HFFc6 (cell line): Measurements from ENCODE around the gene PSMD3. TPM values are rescaled to one million over a fixed set of nuclear protein-coding genes. Genes with fewer than 3 reads are reported as not detected.

ENCODE experiments used
- DNase-seq: peaks from one replicate; pipeline ENCODE4 v3.0.0-alpha.2; 2018
- H3K27ac Mint-ChIP-seq: 2 replicates; pipeline ENCODE4 v1.8.0; 2020; ENCODE audit warnings: mild to moderate bottlenecking, mixed read lengths
- H3K27me3 Mint-ChIP-seq: 2 replicates; pipeline ENCODE4 v1.8.0; 2021; ENCODE audit warnings: mild to moderate bottlenecking, moderate library complexity, mixed read lengths; ENCODE audit not compliant: insufficient read depth
- H3K36me3 Mint-ChIP-seq: 2 replicates; pipeline ENCODE4 v1.8.0; 2021; ENCODE audit warnings: low read depth, mixed read lengths
- H3K4me1 Mint-ChIP-seq: 2 replicates; pipeline ENCODE4 v1.8.0; 2020; ENCODE audit warnings: low read depth, mixed read lengths
- H3K4me3 Mint-ChIP-seq: 2 replicates; pipeline ENCODE4 v1.8.0; 2020; ENCODE audit warnings: mild to moderate bottlenecking, moderate library complexity, mixed read lengths
- H3K9me3 Mint-ChIP-seq: 2 replicates; pipeline ENCODE4 v1.8.0; 2020; ENCODE audit warnings: mild to moderate bottlenecking, mixed read lengths
- CTCF ChIP-seq: fragments of 200-600 bp; sonication (generic); IDR thresholded peaks from 2 replicates; pipeline ENCODE4 v1.5.0; 2021; ENCODE audit warnings: antibody characterized with exemption, mild to moderate bottlenecking
- total RNA-seq, 6 experiments: library from RNA; stranded (reverse); fragmentation: NEBNext Ultra II Directional; extraction: Animal tissue kit (Norgen Biotek cat#: 25700); gene quantifications; 2 replicates in 1 of 6; 3 replicates in 5 of 6; pipeline ENCODE4 v1.2.3, GENCODE V29; 2021

PSMD3 gene
- total RNA-seq, 6 experiments from 2014 or later: 143 to 169 (median 160) TPM

DNA sequence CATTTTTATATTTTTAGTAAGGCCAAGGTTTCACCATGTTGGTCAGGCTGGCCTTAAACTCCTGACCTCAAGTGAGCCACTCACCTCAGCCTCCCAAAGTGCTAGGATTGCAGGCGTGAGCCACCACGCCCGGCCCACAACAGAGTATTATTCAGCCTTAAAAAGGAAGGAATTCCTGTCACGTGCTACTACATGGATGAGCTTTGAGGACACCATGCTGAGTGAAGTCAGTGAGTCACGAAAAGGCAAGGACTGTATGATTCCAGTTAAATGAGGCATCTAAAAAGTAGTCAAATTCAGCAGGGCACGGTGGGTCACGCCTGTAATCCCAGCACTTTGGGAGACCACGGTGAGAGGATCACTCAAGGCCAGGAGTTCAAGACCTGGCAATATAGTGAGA lies 44.3 kb downstream of the PSMD3 start:
- Mint-ChIP-seq H3K9me3 (no peaks in the 10 kb centered on the region), H3K36me3 (peaks cover 42% of the 10 kb centered on the region), H3K4me1 (peaks cover 67% of the 10 kb centered on the region), H3K4me3 (no peak overlapping the region), H3K27me3 (peaks cover 3% of the 10 kb centered on the region), H3K27ac (peak overlapping the region; percentile 86)
- peak; percentile 68 for DNase-seq
- no peak for TF ChIP-seq CTCF

DNA sequence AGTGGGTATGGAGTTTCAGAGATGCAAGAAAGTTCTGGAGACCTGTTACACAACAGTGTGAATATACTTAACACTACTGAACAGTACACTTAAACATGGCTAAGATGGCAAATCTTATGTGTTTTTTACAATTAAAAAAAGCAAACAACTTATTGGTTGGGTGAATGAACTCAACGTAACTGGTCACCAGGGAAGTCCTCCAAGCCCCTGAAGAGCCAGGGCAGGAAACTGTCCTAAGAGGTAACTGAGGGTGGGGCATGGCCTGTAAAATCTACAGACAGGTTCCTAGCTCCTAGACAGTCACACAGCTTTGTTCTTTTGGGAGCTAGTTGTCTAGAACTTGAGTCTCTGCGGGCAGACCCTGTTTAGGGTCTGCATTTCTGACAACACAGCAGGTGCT lies 45.0 kb downstream of the PSMD3 start:
- Mint-ChIP-seq H3K4me3 (0 out of 2 replicates have a peak overlapping the region, but pooled peaks have one; percentile 17), H3K36me3 (peaks cover 42% of the 10 kb centered on the region), H3K27me3 (peaks cover 3% of the 10 kb centered on the region), H3K27ac (peak overlapping the region; percentile 86), H3K4me1 (peaks cover 61% of the 10 kb centered on the region), H3K9me3 (no peaks in the 10 kb centered on the region)
- no peak for DNase-seq
- no peak for TF ChIP-seq CTCF

DNA sequence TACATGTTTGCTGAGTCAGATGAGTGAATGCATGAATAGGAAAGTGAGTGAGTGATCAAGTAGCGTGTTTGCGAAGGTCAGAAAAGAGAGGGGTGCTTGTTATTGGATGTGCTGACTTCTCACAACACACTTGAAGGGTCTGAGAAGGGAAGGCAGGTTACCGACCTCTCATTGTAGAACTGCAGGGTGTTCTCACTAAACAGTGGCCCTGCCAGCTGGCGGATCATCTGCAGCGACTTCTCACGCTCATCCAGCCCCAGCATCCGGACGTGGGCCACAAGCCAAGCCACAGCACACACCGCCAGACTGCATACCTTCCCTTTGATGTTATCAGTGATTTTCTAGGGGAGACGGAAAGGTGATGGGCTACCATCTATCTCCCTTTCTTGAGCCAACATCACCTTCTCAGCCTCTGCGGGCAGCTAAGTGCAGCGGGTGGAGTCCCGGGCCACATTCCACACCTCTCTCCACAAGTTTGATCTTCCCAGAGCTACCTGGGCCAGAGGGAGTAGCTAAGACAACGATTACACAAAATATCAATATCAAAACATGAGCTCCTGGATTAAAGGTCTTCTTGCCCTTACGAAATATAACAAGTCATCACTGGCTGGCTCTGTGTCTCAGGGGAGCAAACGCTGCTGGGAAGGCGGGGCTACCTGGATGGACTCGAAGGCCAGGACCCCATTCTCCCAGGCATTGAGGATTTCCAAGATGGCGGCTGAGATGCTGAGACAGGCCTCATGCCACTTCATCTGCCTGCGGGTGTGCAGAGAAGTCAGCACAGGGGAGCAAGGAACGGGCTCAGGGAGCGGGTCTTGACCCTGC lies 45.6 kb downstream of the PSMD3 start:
- H3K36me3 Mint-ChIP-seq: peaks cover 42% of the 10 kb centered on the region
- H3K27ac Mint-ChIP-seq: peak overlapping the region; percentile 86
- TF ChIP-seq CTCF: no peak
- peak overlapping the region; percentile 17 for H3K4me3 Mint-ChIP-seq
- H3K27me3 Mint-ChIP-seq: peaks cover 3% of the 10 kb centered on the region
- no peak for DNase-seq
- H3K4me1 Mint-ChIP-seq: peaks cover 55% of the 10 kb centered on the region
- no peaks in the 10 kb centered on the region for H3K9me3 Mint-ChIP-seq

- peak; percentile 98 for TF ChIP-seq CTCF
- Mint-ChIP-seq H3K4me3 (no peak overlapping the region), H3K27ac (no peak overlapping the region), H3K9me3 (no peaks in the 10 kb centered on the region), H3K27me3 (peaks cover 3% of the 10 kb centered on the region), H3K4me1 (peaks cover 46% of the 10 kb centered on the region), H3K36me3 (peaks cover 42% of the 10 kb centered on the region)
- DNase-seq: peak; percentile 71
Measured at GRCh38 chr17:40026816-40027613, 46.4 kb downstream of the PSMD3 start.

DNA sequence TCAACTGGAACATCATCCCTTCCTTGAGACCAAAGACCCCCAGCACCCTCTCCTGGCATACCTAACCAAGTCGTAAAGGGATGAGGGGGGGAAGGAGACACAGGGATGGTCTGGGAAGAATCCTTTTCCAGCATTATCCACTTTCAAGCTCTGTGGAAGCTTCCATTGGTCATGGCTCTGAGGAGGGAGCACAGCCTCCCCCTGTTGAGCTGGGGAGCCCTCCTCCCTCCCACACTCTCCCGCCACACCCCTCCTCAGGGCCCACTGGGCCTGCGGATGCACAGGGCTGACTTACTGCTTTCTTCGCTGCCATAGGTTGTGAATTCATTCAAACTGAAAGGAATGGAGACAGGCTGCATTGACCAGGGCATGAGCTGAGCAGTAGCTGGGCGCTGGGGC lies 47.0 kb downstream of the PSMD3 start:
- no peak overlapping the region for H3K4me3 Mint-ChIP-seq
- no peak for DNase-seq
- peaks cover 4% of the 10 kb centered on the region for H3K27me3 Mint-ChIP-seq
- H3K4me1 Mint-ChIP-seq: peaks cover 40% of the 10 kb centered on the region
- no peak for TF ChIP-seq CTCF
- no peaks in the 10 kb centered on the region for H3K9me3 Mint-ChIP-seq
- no peak overlapping the region for H3K27ac Mint-ChIP-seq
- H3K36me3 Mint-ChIP-seq: peaks cover 42% of the 10 kb centered on the region
